ENCODE results near the gene TOR1B. TPM values are rescaled to one million over a fixed set of nuclear protein-coding genes. Genes with fewer than 3 reads are reported as not detected.

TOR1B gene
- total and polyA plus RNA-seq, 4 donors = 12.8 to 31.9 (median 17.8) TPM

- no peak for TF ChIP-seq HNF4G (IDR thresholded peaks at IDR 0.05)
- no peak for TF ChIP-seq RXRA (IDR thresholded peaks at IDR 0.05)
- no peak for TF ChIP-seq JUND (IDR thresholded peaks at IDR 0.05)
- no peak for TF ChIP-seq ATF3 (IDR thresholded peaks at IDR 0.05)
These were observed 10.7 kb downstream of the TOR1B start (continued) for GRCh38 chr9:129813661-129814060.

- no peak for TF ChIP-seq SP1 (IDR thresholded peaks at IDR 0.05)
- no peak for TF ChIP-seq NR2F2 (IDR thresholded peaks at IDR 0.05)
- TF ChIP-seq CTCF (IDR thresholded peaks at IDR 0.05; ENCODE audit: low read depth, low read length, missing input control) = no peak
- TF ChIP-seq JUND (IDR thresholded peaks at IDR 0.05) = no peak
- no peak for TF ChIP-seq HNF4G (IDR thresholded peaks at IDR 0.05)
- TF ChIP-seq RAD21 (IDR thresholded peaks at IDR 0.05) = no peak
- TF ChIP-seq EGR1 (IDR thresholded peaks at IDR 0.05; ENCODE audit: low read depth in 2 of 2) = no peak
- H3K4me3 ChIP-seq (ENCODE audit: low read depth in 1 of 3, low read length in 3 of 3) = no peak overlapping the region
- H3K27me3 ChIP-seq (ENCODE audit: control insufficient read depth in 4 of 4, insufficient read depth in 4 of 4, low read length in 3 of 4) = no peaks in the 10 kb centered on the region
- peaks cover 7 to 22% (median 12%) of the 10 kb centered on the region in 4 donors for H3K4me1 ChIP-seq (ENCODE audit: control insufficient read depth in 4 of 4, insufficient read depth in 4 of 4, low read length in 3 of 4)
- no peak overlapping the region for H3K27ac ChIP-seq (ENCODE audit: low read depth in 1 of 2, low read length in 2 of 2)
- H3K9ac ChIP-seq (ENCODE audit: low read depth in 1 of 2, low read length in 2 of 2) = no peak overlapping the region
- H3K36me3 ChIP-seq (ENCODE audit: control insufficient read depth in 4 of 4, insufficient read depth in 3 of 4, low read depth in 1 of 4, low read length in 3 of 4) = peaks cover 6 to 34% (median 21%) of the 10 kb centered on the region in 4 donors
- no peak for DNase-seq (ENCODE audit: low spot score)
- 92% methylated on average over 17 of the region's 17 CpGs for WGBS
- H3K9me3 ChIP-seq (ENCODE audit: control insufficient read depth in 4 of 4, low read length in 3 of 4) = no peaks in the 10 kb centered on the region
These were observed 11.6 kb downstream of the TOR1B start for GRCh38 chr9:129814432-129815223.

- no peak for TF ChIP-seq RAD21 (IDR thresholded peaks at IDR 0.05)
- TF ChIP-seq TAF1 (conservative IDR thresholded peaks at IDR 0.05) = no peak
- no peak for TF ChIP-seq RXRA (IDR thresholded peaks at IDR 0.05)
- TF ChIP-seq MAX (IDR thresholded peaks at IDR 0.05) = no peak
- TF ChIP-seq HNF4A (conservative IDR thresholded peaks at IDR 0.05) = no peak
- TF ChIP-seq GABPA (IDR thresholded peaks at IDR 0.05 in 1 of 2, conservative IDR thresholded peaks at IDR 0.05 in 1 of 2) = no peak
- no peak for TF ChIP-seq ZBTB33 (IDR thresholded peaks at IDR 0.05)
- no peak for TF ChIP-seq EGR1 (IDR thresholded peaks at IDR 0.05; ENCODE audit: low read depth in 2 of 2)
- no peak for TF ChIP-seq HNF4G (IDR thresholded peaks at IDR 0.05)
- H3K36me3 ChIP-seq (ENCODE audit: control insufficient read depth in 4 of 4, insufficient read depth in 3 of 4, low read depth in 1 of 4, low read length in 3 of 4) = peaks cover 4 to 33% (median 21%) of the 10 kb centered on the region in 4 donors
These were observed 12.3 kb downstream of the TOR1B start for GRCh38 chr9:129815278-129815677.

More at GRCh38 chr9:129815278-129815677, 12.3 kb downstream of the TOR1B start:
- Histone ChIP-seq H3K4me3 (ENCODE audit: low read depth in 1 of 3, low read length in 3 of 3) (no peak overlapping the region), H3K9me3 (ENCODE audit: control insufficient read depth in 4 of 4, low read length in 3 of 4) (no peaks in the 10 kb centered on the region), H3K27ac (ENCODE audit: low read depth in 1 of 2, low read length in 2 of 2) (no peak overlapping the region), H3K9ac (ENCODE audit: low read depth in 1 of 2, low read length in 2 of 2) (no peak overlapping the region), H3K4me1 (ENCODE audit: control insufficient read depth in 4 of 4, insufficient read depth in 4 of 4, low read length in 3 of 4) (peaks cover under 1 to 21% (median 12%) of the 10 kb centered on the region in 4 donors), H3K27me3 (ENCODE audit: control insufficient read depth in 4 of 4, insufficient read depth in 4 of 4, low read length in 3 of 4) (no peaks in the 10 kb centered on the region)
- no peak for DNase-seq (ENCODE audit: low spot score)
- WGBS = 94% methylated on average over 11 of the region's 11 CpGs

All from liver (tissue), 9 donors.